ENCODE measurements around the gene NPAS1.
A peak's percentile ranks its signal among the peaks of the same experiment; 100 is the strongest.

The NPAS1 gene

DNA sequence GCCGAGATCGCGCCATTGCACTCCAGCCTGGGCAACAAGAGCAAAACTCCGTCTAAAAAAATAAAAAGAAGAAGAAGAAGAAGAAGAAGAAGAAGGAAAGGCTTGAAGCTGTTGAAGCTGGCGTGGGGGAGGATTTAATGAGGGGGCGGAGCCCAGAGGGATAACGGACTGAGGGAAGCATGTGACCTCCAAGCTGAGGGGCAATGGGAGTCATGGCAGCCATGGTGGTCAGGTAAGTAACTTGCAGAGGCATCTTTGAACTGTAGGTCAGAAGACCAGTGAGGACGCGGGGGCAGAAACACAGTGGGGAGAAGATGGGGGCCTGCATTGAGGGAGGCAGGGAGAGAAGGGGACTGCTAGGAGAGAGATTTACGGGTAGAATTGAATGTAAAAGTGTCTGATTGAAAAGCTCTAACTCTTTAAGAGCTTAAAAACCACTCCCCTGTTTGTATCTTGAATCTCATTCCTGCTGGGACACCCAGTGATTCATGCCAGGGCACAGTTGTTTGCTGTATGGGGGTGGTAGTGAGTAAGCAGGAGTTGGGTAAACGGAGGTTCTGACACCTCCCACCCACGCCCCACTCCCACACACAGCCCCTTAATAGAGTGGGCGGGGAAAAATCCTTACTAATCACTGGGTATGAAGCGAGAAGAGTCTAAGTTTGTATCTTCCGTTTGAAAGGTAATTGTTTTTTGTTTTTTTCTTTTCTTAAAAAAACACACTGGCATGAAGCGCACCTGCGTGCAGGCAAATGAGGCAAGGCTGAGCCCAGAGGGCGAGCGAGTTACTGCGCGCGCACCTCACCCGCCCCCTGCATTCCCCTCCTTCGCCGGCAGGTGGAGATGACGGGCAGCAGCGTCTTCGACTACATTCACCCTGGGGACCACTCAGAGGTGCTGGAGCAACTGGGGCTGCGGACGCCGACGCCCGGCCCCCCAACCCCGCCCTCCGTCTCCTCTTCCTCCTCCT lies 15.8 kb downstream of the NPAS1 start:
- DNase-seq (ENCODE audit: low spot score) = no peak
- Histone ChIP-seq H3K27ac (no peak overlapping the region), H3K4me3 (peak overlapping the region; percentile 64)
- TF ChIP-seq, protein P1, sequence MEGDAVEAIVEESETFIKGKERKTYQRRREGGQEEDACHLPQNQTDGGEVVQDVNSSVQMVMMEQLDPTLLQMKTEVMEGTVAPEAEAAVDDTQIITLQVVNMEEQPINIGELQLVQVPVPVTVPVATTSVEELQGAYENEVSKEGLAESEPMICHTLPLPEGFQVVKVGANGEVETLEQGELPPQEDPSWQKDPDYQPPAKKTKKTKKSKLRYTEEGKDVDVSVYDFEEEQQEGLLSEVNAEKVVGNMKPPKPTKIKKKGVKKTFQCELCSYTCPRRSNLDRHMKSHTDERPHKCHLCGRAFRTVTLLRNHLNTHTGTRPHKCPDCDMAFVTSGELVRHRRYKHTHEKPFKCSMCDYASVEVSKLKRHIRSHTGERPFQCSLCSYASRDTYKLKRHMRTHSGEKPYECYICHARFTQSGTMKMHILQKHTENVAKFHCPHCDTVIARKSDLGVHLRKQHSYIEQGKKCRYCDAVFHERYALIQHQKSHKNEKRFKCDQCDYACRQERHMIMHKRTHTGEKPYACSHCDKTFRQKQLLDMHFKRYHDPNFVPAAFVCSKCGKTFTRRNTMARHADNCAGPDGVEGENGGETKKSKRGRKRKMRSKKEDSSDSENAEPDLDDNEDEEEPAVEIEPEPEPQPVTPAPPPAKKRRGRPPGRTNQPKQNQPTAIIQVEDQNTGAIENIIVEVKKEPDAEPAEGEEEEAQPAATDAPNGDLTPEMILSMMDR (IDR thresholded peaks at IDR 0.05) = peak; percentile 91

GRCh38 chr19:47036097-47036651 lies 16.5 kb downstream of the NPAS1 start:
- TF ChIP-seq, protein P1 (IDR thresholded peaks at IDR 0.05) = peak; percentile 15
- H3K27ac ChIP-seq = no peak overlapping the region

DNA sequence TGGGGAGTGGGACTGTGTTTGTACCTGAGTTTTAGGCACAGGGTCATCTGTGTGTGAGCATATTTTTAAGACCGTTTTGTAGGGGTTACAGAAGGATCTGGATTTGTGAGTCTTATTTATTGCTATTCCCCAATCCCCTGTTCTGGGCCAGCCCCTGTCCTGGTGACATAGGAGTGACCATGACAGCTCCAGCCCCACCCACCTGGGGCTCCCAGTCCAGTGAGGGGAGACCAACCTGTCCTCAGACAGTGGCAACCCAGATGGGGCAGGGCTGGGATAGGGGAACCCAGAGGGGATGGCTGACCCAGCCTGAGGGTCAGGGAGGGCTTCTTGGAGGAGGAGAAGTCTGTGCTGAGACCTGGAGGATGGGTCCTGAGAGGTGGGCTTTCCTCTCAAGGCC lies 18.1 kb downstream of the NPAS1 start:
- TF ChIP-seq, protein P1 (IDR thresholded peaks at IDR 0.05) = no peak
- H3K27ac ChIP-seq = no peak overlapping the region
- no peak overlapping the region for H3K4me3 ChIP-seq
- DNase-seq (ENCODE audit: low spot score) = no peak

More at GRCh38 chr19:47036097-47036651, 16.5 kb downstream of the NPAS1 start:
- DNase-seq (ENCODE audit: low spot score) = no peak
- peak overlapping the region; percentile 64 for H3K4me3 ChIP-seq

DNA sequence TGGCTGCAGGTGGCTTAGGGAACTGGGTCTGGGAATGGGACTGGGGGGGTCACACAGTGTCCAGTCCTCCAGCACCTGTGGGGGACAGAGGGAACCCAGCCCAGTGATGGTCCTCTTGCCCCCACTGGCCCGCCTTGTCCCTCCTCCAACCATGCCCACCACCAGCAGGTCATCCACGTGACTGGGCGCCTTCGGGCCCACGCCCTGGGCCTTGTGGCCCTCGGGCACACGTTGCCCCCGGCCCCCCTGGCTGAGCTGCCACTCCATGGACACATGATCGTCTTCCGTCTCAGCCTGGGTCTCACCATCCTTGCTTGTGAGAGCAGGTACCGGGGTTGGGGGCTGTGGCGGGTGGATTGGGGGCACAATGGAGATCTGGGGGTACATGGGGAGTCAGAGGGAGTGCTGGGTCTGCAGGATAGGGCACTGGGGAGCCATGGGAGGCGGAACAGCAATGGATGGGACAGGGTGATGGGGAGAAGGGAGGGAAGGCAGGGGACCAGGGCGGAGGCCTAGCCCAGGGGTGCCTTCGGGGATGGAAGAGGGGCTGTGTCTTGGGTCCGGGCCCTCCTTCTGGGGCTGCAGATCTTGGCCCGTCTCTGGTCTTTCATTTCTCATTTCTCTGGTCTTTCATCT lies 19.7 kb downstream of the NPAS1 start:
- no peak overlapping the region for H3K27ac ChIP-seq
- no peak for DNase-seq (ENCODE audit: low spot score)
- H3K4me3 ChIP-seq = no peak overlapping the region
- TF ChIP-seq, protein P1 (IDR thresholded peaks at IDR 0.05) = no peak

- DNase-seq (ENCODE audit: low spot score) = no peak
- Histone ChIP-seq H3K27ac (no peak overlapping the region), H3K4me3 (no peak overlapping the region)
- TF ChIP-seq, protein P1 (IDR thresholded peaks at IDR 0.05) = no peak
Observed at GRCh38 chr19:47040869-47041268, 21.2 kb downstream of the NPAS1 start.

DNA sequence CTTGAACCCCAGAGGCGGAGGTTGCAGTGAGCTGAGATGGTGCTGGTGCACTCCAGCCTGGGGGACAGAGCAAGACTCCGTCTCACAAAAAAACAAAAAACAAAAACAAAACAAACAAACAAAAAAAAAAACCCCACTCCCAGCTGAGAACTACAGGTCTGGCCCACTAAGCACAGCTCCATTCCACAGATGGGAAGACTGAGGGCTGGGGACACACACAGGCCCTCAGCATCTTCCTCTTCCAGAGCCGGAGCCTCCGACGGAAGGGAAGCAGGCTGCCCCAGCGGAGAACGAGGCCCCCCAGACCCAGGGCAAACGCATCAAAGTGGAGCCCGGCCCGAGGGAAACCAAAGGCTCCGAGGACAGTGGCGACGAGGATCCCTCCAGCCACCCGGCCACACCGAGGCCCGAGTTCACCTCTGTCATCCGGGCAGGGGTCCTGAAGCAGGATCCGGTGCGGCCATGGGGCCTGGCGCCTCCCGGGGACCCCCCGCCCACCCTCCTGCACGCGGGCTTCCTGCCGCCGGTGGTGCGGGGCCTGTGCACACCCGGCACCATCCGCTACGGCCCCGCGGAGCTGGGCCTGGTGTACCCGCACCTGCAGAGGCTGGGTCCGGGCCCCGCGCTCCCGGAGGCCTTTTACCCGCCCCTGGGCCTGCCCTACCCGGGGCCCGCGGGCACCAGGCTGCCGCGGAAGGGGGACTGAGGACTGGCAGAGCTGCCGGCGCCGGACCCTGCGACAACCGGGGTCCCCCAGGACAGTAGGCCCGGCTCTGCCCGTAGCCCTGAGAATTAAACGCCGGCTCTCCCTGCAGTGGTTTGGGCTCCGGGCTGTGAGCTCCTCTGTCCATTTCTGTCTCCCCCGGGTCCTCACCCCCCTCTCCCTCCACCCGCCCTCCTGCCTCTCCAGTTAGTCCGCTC lies 25.6 kb downstream of the NPAS1 start:
- H3K27ac ChIP-seq = no peak overlapping the region
- TF ChIP-seq, protein P1 (IDR thresholded peaks at IDR 0.05) = no peak
- DNase-seq (ENCODE audit: low spot score) = no peak
- no peak overlapping the region for H3K4me3 ChIP-seq
